HG03095 (cell line): Measurements from ENCODE around the gene GTF3C4.
A peak's percentile ranks its signal among the peaks of the same experiment; 100 is the strongest.

ENCODE experiments used
- ATAC-seq: cut with Tn5 transposase; IDR thresholded peaks from one replicate; pipeline ENCODE4 v1.9.1; 2021; ENCODE audit warnings: moderate library complexity; ENCODE audit not compliant: unreplicated experiment

The GTF3C4 gene

GRCh38 chr9:132670457-132671391, at the start of gene GTF3C4:
Gene GTF3C4, plus strand, starts transcription at chr9:132670464. Its CDS starts 135 bp downstream, at chr9:132670599.
- ATAC-seq = peak; percentile 27

- no peak for ATAC-seq
Measured at GRCh38 chr9:132622159-132622558, 48.1 kb upstream of the GTF3C4 start.

GRCh38 chr9:132626285-132626684, 44.0 kb upstream of the GTF3C4 start:
- no peak for ATAC-seq

- ATAC-seq = no peak
Measured at GRCh38 chr9:132627106-132627505, 43.2 kb upstream of the GTF3C4 start.

GRCh38 chr9:132627594-132627993, 42.7 kb upstream of the GTF3C4 start:
- ATAC-seq = no peak

- no peak for ATAC-seq
Measured at GRCh38 chr9:132628746-132629145, 41.5 kb upstream of the GTF3C4 start.

GRCh38 chr9:132630116-132630515, 40.1 kb upstream of the GTF3C4 start:
- ATAC-seq = no peak

- ATAC-seq = no peak
Measured at GRCh38 chr9:132630811-132631210, 39.5 kb upstream of the GTF3C4 start.

- ATAC-seq = no peak
Measured at GRCh38 chr9:132631280-132631679, 39.0 kb upstream of the GTF3C4 start.

- no peak for ATAC-seq
Measured at GRCh38 chr9:132631685-132632084, 38.6 kb upstream of the GTF3C4 start.

- ATAC-seq = no peak
Measured at GRCh38 chr9:132632413-132633129, 37.7 kb upstream of the GTF3C4 start.

- ATAC-seq = no peak
Measured at GRCh38 chr9:132634327-132634726, 35.9 kb upstream of the GTF3C4 start.

GRCh38 chr9:132637351-132637750, 32.9 kb upstream of the GTF3C4 start:
- ATAC-seq = no peak

GRCh38 chr9:132637801-132638200, 32.5 kb upstream of the GTF3C4 start:
- no peak for ATAC-seq

- no peak for ATAC-seq
Measured at GRCh38 chr9:132638240-132638639, 32.0 kb upstream of the GTF3C4 start.

GRCh38 chr9:132639322-132639721, 30.9 kb upstream of the GTF3C4 start:
- no peak for ATAC-seq

GRCh38 chr9:132641216-132641615, 29.0 kb upstream of the GTF3C4 start:
- ATAC-seq = no peak

- ATAC-seq = no peak
Measured at GRCh38 chr9:132644251-132644650, 26.0 kb upstream of the GTF3C4 start.

- ATAC-seq = no peak
Measured at GRCh38 chr9:132645306-132645705, 25.0 kb upstream of the GTF3C4 start.

GRCh38 chr9:132645711-132646110, 24.6 kb upstream of the GTF3C4 start:
- ATAC-seq = no peak

- no peak for ATAC-seq
Measured at GRCh38 chr9:132646726-132647125, 23.5 kb upstream of the GTF3C4 start.

- no peak for ATAC-seq
Measured at GRCh38 chr9:132647355-132647754, 22.9 kb upstream of the GTF3C4 start.
